GM21723 (cell line): ENCODE data around the gene COL4A6.
"Not testable (repeated sequence)": the region's sequence is repeated elsewhere in the genome, so short reads cannot be mapped to it uniquely, and the experiment has no call there.

ENCODE experiments used
- ATAC-seq: cut with Tn5 transposase; IDR thresholded peaks from one replicate; pipeline ENCODE4 v1.9.1; 2021; ENCODE audit warnings: mild to moderate bottlenecking, moderate library complexity; ENCODE audit not compliant: unreplicated experiment

Gene COL4A6

GRCh38 chrX:108438110-108438623, at the start of gene COL4A6:
COL4A6 (minus strand) TSS chrX:108438422; CDS start chrX:108438196, 226 bp downstream.
- no peak for ATAC-seq

- ATAC-seq: no peak
Observed at GRCh38 chrX:108485960-108486359, 47.7 kb upstream of the COL4A6 start.

GRCh38 chrX:108484251-108484650, 46.0 kb upstream of the COL4A6 start:
- ATAC-seq: no peak

DNA sequence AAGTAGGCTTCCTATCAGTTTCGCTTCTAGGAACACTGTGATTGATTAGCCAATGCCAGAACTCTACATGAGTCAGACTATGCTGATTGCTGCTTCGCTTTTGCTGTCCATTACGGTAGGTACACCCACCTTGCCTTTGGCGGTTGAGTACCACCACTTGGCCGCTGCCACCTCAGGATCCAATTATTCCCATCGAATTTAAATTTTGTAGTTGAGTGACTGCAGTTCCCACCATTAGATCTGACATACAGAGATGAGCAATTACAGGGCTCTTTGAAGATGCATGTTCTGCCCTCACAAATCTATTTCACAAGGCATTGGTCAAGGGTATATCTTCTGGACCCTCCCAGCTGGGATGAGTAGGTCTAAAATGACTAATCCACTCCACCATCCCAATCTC, 43.3 kb upstream of the COL4A6 start:
- not testable (repeated sequence) for ATAC-seq

GRCh38 chrX:108473979-108474378, 35.8 kb upstream of the COL4A6 start:
- no peak for ATAC-seq

DNA sequence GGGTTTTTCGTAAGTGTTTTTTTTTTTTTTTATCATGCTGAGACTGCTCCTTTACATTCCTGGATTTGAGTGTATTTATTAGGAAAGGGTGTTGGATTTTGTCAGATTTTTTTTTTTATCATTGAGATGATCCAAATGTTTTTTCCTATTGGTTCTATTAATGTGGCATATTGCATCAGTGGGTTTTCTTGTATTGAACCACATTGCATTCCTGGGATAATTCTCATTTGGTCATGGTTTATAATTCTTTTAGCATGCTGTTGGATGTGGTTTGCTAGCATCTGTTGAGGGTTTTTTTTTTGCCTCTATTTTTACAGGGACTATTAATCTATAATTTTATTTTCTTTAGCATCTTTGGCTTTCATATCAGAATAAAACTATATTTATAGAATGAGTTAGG, 30.3 kb upstream of the COL4A6 start:
- no peak for ATAC-seq

DNA sequence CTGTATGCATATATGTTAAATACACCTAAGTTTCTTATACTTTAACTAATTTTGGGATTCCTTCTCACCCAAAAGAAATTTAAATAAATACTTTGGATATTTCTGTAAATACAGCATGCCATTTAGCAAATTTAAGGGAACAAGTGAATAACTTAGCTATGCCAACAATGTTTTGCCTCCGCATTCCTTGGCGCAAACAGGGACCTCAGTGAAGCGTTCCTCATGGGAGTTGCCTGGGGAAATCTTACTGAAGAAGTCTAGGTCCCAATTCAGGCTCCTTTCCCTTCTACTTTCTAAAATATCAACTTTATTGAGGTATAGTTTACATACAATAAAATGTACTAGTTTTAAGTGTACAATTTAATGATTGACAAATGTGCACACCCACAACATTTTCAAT, 26.4 kb upstream of the COL4A6 start:
- no peak for ATAC-seq

GRCh38 chrX:108456971-108457477, 18.8 kb upstream of the COL4A6 start:
- ATAC-seq: no peak

- ATAC-seq: no peak
Observed at GRCh38 chrX:108453841-108454240, 15.6 kb upstream of the COL4A6 start.

DNA sequence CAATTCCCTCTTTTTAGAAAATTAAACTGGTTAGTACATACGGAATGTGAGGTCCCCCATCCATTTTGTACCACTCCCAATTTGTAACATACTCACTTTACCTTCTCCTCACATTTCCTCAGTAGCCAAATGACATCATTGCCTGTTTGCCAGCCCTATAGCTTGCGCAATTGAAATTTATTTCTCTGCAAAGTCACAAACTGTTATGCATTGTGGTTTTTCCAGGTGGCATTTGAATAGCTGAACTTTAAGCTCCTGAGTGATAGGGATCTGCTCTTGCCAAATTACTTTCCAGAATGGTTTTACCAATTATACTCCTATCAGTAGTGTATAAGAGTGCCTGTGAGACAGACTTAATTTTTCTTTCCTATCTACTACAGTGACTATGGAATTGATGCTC, 9.1 kb upstream of the COL4A6 start:
- ATAC-seq: no peak

DNA sequence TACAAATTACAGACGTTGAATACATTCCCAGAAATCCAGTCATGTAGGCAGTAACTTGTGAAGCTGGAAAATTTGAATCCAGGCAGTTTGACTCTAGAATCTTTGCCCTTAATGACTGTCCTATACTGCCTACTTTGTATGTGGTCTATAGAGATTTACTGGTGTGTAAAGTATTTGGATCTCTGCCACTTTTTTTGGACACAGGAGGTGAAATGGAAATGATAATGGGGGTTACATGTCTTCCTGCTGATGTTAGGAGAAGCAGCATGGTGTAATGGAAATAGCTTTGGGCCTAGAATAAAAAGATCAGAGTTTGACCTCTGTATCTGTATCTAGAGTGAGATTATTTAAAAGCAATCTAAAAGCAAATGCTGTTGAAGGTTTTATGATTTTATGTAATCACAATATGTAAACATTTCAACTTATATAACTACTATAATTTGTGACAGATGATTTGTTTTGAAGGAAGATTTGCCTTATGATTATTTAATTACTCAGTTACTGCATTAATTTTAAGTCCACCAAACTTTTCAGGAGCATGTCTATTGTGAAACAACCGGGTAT, 4.8 kb upstream of the COL4A6 start:
- no peak for ATAC-seq

DNA sequence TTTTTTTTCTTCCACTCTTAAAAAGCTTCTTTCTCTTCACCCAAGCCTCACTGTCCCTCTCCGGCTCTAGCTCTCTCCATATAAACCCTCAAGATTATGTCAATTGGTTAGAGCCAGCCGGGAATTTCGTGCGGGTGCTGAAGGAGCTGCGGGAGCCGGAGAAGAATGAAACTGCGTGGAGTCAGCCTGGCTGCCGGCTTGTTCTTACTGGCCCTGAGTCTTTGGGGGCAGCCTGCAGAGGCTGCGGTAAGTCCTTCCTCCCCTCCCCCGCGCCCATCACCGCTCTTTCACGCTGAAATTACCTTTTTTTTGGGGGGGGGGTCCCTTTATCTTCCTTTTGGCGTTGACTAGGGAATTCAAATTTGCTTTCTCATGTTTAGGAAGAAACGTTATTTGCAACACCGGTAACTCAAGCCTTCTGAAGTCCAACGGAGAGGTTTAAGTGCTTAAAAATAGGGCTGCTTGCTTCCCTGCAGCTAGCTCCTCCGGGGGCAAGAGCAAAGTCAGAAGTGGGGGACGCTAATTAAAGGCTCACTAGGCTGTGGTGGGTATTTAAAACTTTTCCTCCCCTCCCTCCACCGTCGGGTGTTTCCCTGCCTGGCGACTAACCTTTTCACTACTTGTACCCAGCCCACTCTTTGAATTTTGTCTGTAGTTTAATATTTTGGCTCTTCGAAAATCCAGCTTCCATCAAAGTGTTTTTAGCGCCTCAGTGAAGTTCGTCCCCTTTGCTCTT, 1.9 kb upstream of the COL4A6 start:
- ATAC-seq: no peak

GRCh38 chrX:108439426-108439942, 1.3 kb upstream of the COL4A6 start, which contains the start of gene COL4A5:
COL4A5 (plus strand) TSS chrX:108439838; CDS start chrX:108440126, 288 bp downstream.
- ATAC-seq: no peak

GRCh38 chrX:108437349-108438109, 693 bp downstream of the COL4A6 start:
- no peak for ATAC-seq

DNA sequence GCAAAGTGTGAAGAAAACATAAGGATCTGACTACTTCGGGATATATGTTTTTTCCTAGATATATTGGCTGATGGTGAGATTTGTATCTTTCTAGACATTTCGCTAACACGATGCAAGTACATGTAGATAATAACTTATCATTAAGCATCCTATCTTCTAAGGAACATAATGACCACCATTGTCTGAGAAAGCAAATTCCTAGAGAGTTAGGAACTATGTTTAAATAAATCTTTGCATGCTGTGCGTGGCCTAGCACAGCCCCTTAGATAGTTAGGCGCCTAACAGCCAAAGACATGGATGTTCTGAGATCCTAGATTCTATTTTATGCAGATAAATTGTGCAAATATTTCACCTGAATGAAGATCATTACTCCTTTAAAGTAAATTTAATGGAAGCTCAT, 3.0 kb downstream of the COL4A6 start:
- ATAC-seq: no peak

DNA sequence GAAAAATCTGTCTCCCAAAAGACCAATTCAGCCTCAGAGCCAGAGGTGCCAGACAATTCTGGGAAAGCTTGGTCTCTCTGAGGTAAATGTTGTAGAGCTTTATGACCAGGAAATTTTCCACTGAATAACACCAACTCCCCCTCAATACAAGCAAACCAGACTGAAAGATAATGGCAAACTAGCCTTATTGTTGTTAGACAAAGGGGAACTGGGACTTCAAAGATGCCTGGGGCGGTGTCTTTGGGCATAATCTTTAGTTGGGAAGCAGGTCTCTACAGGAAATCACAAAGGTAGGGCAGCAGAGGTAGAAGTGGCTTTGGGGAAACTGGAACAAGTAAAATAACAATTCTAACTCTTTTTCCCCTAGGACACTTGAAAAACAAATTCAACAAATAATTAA, 12.0 kb downstream of the COL4A6 start:
- ATAC-seq: no peak

DNA sequence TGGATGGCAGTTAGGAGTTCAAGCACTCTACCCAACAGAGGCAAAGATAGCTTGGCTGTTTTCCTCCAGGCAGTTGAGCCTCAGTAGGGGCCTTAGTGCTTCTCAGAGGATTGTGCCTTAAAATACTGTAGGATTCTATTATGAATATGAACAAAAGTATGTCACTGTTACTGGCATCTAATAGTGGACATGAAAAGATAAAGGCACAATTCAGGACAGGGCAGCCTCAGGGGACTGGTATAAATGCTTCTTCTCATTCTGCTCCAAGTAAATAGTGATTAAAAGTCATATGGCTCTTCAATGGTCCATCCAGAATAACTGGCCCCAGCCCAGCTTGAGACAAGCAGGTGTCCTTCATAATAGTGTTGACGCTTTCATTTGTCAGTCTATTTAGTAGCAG, 17.7 kb downstream of the COL4A6 start:
- no peak for ATAC-seq

GRCh38 chrX:108419401-108419800, 18.8 kb downstream of the COL4A6 start:
- no peak for ATAC-seq

DNA sequence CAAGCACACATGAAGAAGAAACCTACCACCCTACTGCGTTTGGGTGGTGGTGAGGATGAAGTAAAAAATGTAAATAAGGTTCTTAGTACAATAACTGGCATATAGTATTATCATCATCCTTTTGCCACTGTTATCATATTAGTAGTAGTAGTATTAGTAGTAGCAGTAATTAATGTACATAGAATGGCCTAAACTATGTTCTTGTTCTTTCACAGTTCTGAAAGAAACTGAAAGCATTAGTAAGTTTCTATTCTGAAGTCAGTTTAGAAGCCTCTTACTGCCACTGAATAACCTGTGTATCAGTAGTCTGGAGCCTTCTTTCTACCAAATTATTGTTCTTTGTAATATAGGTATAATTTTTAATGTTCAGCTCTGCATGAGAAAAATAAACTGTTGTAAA, 21.0 kb downstream of the COL4A6 start:
- ATAC-seq: peak; percentile 65

DNA sequence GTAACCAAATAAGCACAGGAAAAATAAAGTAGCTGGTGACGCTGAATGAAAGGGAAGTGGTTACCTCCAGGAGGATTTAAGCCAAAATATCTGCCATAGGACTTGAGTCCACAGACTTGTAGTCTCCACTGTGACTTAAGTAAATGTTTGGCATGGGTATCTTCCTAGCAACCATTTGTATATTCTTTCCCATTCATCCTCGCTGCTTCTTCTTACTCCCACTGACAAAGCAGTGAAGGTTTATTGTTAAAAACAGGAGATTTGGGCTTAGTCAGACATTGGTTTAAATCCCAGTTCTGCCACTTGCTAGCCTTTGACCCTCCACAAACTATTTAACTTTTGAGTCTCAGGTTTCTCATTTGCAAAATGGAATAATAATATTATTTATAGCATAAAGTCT, 22.3 kb downstream of the COL4A6 start:
- no peak for ATAC-seq

- ATAC-seq: no peak
Observed at GRCh38 chrX:108415146-108415545, 23.1 kb downstream of the COL4A6 start.
